C4-2B (cell line): ENCODE measurements around the gene GRAMD2A.

ENCODE experiments used
- CTCF ChIP-seq: fragments of 450-650 bp; conservative IDR thresholded peaks from 2 replicates; pipeline ENCODE4 v1.5.1; 2017; ENCODE audit warnings: mild to moderate bottlenecking
- ZFX ChIP-seq: fragments of 450-650 bp; IDR thresholded peaks from 2 replicates; pipeline ENCODE4 v1.6.1; 2017

DNA sequence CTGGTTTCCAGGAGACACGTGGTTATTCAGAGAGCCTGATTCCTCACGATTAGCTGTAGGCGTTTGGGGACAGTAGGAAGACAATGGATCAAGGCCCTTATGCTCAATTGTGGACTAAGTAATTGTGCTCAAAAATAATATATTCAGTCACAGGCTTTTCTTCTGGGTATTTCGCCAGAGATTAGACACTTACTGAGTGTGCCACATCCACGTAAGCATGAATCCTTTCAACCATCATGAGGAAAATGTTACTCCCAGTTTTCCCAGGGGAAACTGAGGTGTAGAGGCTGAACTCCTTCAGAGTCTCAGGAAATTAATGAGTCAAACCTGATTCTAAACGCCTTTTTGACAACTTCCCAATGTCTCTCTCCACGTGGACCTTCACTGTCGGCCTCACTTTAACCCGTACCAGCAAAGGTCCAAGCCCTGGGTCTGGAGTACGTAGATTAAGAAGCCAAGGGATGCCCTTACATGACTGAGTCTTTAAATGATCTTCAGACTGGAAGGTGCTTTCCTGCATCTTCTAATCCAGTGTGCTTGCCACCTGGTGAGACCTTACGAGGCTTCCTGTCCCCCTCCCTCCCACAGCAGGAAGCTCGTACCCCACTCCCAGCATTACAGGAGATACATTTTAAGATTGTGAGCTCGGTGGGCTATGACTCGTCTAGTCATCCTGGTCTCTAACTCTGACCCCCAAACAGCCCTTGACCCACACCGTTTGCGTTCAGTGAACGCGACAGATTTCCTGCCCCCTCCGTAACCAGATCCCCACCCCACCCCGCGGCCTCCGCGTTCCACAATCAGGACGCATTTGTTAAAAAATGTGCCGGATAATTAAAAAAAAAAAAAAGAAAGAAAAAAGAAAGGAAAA, 31.7 kb upstream of the GRAMD2A start:
- TF ChIP-seq CTCF (no peak), ZFX (no peak)
